HepG2 (cell line): ENCODE measurements around the gene ELL. TPM values are rescaled to one million over a fixed set of nuclear protein-coding genes. Genes with fewer than 3 reads are reported as not detected.
A peak's percentile ranks its signal among the peaks of the same experiment; 100 is the strongest.

ENCODE experiments used
- ARID3A ChIP-seq: IDR thresholded peaks from 2 replicates; pipeline ENCODE4 v1.6.1; 2012; ENCODE audit warnings: low read depth, low read length, improper control_type of control experiment
- CREM ChIP-seq, 2 experiments: sonication (generic) in 1 of 2; formaldehyde crosslinking in 1 of 2; IDR thresholded peaks; 2 replicates each; pipeline versions ENCODE4 v1.4.0 to v1.6.1; 2016 to 2020; ENCODE audit warnings: antibody characterized with exemption in 1 of 2, mild to moderate bottlenecking in 1 of 2, missing genetic modification reagents in 1 of 2
- FOXC1 ChIP-seq: sonication (generic); formaldehyde crosslinking; IDR thresholded peaks from 2 replicates; pipeline ENCODE4 v1.8.0; 2022; ENCODE audit warnings: mild to moderate bottlenecking, missing genetic modification reagents, borderline replicate concordance
- GLI4 ChIP-seq: sonication (generic); formaldehyde crosslinking; IDR thresholded peaks from 2 replicates; pipeline ENCODE4 v1.5.1; 2020; ENCODE audit warnings: missing genetic modification reagents, mild to moderate bottlenecking, moderate library complexity, borderline replicate concordance
- GPN1 ChIP-seq: sonication (generic); formaldehyde crosslinking; IDR thresholded peaks from 2 replicates; pipeline ENCODE4 v1.5.1; 2020; ENCODE audit warnings: missing genetic modification reagents, borderline replicate concordance
- PRMT3 ChIP-seq: sonication (generic); formaldehyde crosslinking; IDR thresholded peaks from 2 replicates; pipeline ENCODE4 v1.8.1; 2022; ENCODE audit warnings: low read depth, mild to moderate bottlenecking, moderate library complexity, missing genetic modification reagents, borderline replicate concordance
- SNRNP70 ChIP-seq: fragments of 200-400 bp; formaldehyde crosslinking; IDR thresholded peaks from 2 replicates; pipeline ENCODE4 v1.6.1; 2017; ENCODE audit warnings: mild to moderate bottlenecking, low read depth, low read length, moderate library complexity
- TMF1 ChIP-seq: sonication (generic); formaldehyde crosslinking; IDR thresholded peaks from 2 replicates; pipeline ENCODE4 v1.8.1; 2022; ENCODE audit warnings: low read depth, missing genetic modification reagents
- ZEB1 ChIP-seq: IDR thresholded peaks from 2 replicates; pipeline ENCODE4 v1.6.1; 2012; ENCODE audit warnings: mild to moderate bottlenecking, low read depth, inconsistent platforms; ENCODE audit not compliant: insufficient replicate concordance
- ZGPAT ChIP-seq: IDR thresholded peaks from 2 replicates; pipeline ENCODE4 v1.6.1; 2016; ENCODE audit warnings: mild to moderate bottlenecking
- ZNF263 ChIP-seq: sonication (generic); formaldehyde crosslinking; IDR thresholded peaks from 2 replicates; pipeline ENCODE4 v1.4.0; 2020; ENCODE audit warnings: missing genetic modification reagents
- ZNF580 ChIP-seq: IDR thresholded peaks from 2 replicates; pipeline ENCODE4 v1.6.1; 2016; ENCODE audit warnings: low read depth, borderline replicate concordance
- ZNF747 ChIP-seq: sonication (generic); formaldehyde crosslinking; IDR thresholded peaks from 2 replicates; pipeline ENCODE4 v1.8.1; 2023; ENCODE audit warnings: missing genetic modification reagents, mild to moderate bottlenecking, borderline replicate concordance
- polyA plus RNA-seq, 8 experiments: library from polyadenylated mRNA; depleted of rRNA in 3 of 8; stranded (reverse) in 7 of 8; unstranded in 1 of 8; fragments of >200 nt; fragmentation: Illumina TruSeq in 4 of 8; extraction: Trizol in 4 of 8; gene quantifications; 2 replicates each; pipeline versions ENCODE4 v1.2.1 to v1.2.3, GENCODE V29; 2011 to 2016; ENCODE audit warnings: low read depth in 4 of 8, missing spikeins in 1 of 8, mixed read lengths in 1 of 8; ENCODE audit not compliant: insufficient read depth in 1 of 8
- total RNA-seq, 5 experiments: library from RNA; depleted of rRNA; stranded (reverse); fragments of >200 nt; fragmentation: Illumina TruSeq; extraction: Trizol; gene quantifications; 2 replicates each; pipeline ENCODE4 v1.2.3, GENCODE V29; 2016; ENCODE audit warnings: low read depth in 1 of 5
- TF ChIP-seq, protein P1 (sequence below): sonication (generic); formaldehyde crosslinking; IDR thresholded peaks from 2 replicates; pipeline ENCODE4 v1.4.0; 2020; ENCODE audit warnings: missing genetic modification reagents, borderline replicate concordance
- TF ChIP-seq, protein P2 (sequence below): sonication (generic); formaldehyde crosslinking; IDR thresholded peaks from 2 replicates; pipeline ENCODE4 v1.4.0; 2020; ENCODE audit warnings: missing genetic modification reagents
- TF ChIP-seq, protein P3 (sequence below): sonication (generic); formaldehyde crosslinking; conservative IDR thresholded peaks from 2 replicates; pipeline ENCODE4 v1.4.0; 2020; ENCODE audit warnings: missing genetic modification reagents
- TF ChIP-seq, protein P4 (sequence below): sonication (generic); formaldehyde crosslinking; IDR thresholded peaks from 2 replicates; pipeline ENCODE4 v1.5.1; 2020; ENCODE audit warnings: mild to moderate bottlenecking, missing genetic modification reagents, borderline replicate concordance

The ELL gene
- total and polyA plus RNA-seq, 2 of the 13 experiments (the other 11 are each of a cell fraction or from before 2014, with no cell fraction given), result 3.7 to 5.4 TPM

GRCh38 chr19:18450931-18451836 is 70.7 kb downstream of the ELL start (continued):
- TF ChIP-seq, protein P1, sequence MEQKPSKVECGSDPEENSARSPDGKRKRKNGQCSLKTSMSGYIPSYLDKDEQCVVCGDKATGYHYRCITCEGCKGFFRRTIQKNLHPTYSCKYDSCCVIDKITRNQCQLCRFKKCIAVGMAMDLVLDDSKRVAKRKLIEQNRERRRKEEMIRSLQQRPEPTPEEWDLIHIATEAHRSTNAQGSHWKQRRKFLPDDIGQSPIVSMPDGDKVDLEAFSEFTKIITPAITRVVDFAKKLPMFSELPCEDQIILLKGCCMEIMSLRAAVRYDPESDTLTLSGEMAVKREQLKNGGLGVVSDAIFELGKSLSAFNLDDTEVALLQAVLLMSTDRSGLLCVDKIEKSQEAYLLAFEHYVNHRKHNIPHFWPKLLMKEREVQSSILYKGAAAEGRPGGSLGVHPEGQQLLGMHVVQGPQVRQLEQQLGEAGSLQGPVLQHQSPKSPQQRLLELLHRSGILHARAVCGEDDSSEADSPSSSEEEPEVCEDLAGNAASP (CRISPR knock-in tag), result peak; percentile 30; the same call in 1 of the 2 replicates
- TF ChIP-seq ZEB1, result no peak
- no peak for TF ChIP-seq FOXC1 (CRISPR knock-in tag)
- TF ChIP-seq, protein P2, sequence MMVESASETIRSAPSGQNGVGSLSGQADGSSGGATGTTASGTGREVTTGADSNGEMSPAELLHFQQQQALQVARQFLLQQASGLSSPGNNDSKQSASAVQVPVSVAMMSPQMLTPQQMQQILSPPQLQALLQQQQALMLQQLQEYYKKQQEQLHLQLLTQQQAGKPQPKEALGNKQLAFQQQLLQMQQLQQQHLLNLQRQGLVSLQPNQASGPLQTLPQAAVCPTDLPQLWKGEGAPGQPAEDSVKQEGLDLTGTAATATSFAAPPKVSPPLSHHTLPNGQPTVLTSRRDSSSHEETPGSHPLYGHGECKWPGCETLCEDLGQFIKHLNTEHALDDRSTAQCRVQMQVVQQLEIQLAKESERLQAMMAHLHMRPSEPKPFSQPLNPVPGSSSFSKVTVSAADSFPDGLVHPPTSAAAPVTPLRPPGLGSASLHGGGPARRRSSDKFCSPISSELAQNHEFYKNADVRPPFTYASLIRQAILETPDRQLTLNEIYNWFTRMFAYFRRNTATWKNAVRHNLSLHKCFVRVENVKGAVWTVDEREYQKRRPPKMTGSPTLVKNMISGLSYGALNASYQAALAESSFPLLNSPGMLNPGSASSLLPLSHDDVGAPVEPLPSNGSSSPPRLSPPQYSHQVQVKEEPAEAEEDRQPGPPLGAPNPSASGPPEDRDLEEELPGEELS (CRISPR knock-in tag), result no peak
- TF ChIP-seq, protein P3, sequence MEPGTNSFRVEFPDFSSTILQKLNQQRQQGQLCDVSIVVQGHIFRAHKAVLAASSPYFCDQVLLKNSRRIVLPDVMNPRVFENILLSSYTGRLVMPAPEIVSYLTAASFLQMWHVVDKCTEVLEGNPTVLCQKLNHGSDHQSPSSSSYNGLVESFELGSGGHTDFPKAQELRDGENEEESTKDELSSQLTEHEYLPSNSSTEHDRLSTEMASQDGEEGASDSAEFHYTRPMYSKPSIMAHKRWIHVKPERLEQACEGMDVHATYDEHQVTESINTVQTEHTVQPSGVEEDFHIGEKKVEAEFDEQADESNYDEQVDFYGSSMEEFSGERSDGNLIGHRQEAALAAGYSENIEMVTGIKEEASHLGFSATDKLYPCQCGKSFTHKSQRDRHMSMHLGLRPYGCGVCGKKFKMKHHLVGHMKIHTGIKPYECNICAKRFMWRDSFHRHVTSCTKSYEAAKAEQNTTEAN (CRISPR knock-in tag), result no peak
- TF ChIP-seq ZNF747, result no peak
- no peak for TF ChIP-seq CREM (IDR thresholded peaks at IDR 0.05)
- no peak for TF ChIP-seq CREM (CRISPR knock-in tag; IDR thresholded peaks at IDR 0.05)
- TF ChIP-seq TMF1, result no peak
- TF ChIP-seq GPN1 (CRISPR knock-in tag), result no peak
- TF ChIP-seq PRMT3 (CRISPR knock-in tag), result no peak
- TF ChIP-seq, protein P4, sequence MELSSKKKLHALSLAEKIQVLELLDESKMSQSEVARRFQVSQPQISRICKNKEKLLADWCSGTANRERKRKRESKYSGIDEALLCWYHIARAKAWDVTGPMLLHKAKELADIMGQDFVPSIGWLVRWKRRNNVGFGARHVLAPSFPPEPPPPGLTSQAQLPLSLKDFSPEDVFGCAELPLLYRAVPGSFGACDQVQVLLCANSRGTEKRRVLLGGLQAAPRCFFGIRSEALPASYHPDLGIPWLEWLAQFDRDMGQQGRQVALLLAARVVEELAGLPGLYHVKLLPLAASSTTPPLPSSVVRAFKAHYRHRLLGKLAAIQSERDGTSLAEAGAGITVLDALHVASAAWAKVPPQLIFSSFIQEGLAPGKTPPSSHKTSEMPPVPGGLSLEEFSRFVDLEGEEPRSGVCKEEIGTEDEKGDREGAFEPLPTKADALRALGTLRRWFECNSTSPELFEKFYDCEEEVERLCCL (CRISPR knock-in tag), result no peak
- TF ChIP-seq ZNF580 (CRISPR knock-in tag), result peak; percentile 38; the same call in 1 of the 2 replicates
- no peak for TF ChIP-seq GLI4 (CRISPR knock-in tag)
- TF ChIP-seq SNRNP70, result no peak
- TF ChIP-seq ZNF263 (CRISPR knock-in tag), result no peak
- no peak for TF ChIP-seq ARID3A
- TF ChIP-seq ZGPAT (CRISPR knock-in tag), result peak; percentile 51; the same call in 1 of the 2 replicates
